Measurements from ENCODE around the gene GDPD5.
A peak's percentile ranks its signal among the peaks of the same experiment; 100 is the strongest.

The GDPD5 gene

DNA sequence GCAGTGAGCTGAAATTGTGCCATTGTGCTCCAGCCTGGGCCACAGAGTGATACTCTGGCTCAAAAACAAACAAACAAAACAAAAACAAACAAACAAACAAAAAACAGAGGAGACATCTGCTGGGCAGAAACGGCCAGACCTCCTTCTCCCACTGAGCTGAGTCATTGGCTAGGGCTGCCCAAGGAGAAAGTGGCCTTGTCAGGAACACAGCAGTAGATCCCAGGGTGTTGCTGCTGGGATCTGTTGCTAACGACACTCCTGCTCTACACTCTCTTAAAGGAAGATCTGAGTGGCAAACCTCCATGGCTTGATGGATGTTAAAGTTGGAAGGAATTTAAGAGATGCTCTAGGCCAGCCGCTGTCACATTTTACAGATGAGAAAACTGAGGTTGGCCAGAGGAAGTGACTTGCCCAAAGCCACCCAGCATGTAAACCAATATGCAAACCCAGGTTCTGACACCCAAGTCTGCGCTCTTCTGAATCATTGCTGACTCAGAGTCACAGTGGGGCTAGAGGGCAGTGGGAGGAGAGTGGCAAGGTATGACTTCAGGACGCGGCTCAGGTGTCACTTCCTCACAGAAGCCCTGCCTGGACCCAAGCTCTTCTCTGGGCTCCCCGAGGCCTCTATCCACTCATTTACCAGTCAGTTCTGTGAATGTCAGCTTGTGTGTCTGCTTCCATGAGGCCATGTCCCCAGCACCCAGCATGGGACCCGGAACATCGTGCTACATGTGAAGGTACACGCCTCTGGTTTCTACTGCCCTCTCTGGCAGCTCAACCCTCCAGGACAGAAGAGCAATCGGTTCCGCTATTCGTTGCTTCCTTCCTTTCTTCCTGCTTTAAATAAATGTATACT, 11.3 kb upstream of the GDPD5 start:
- no peak for DNase-seq (ENCODE audit: low spot score)

DNA sequence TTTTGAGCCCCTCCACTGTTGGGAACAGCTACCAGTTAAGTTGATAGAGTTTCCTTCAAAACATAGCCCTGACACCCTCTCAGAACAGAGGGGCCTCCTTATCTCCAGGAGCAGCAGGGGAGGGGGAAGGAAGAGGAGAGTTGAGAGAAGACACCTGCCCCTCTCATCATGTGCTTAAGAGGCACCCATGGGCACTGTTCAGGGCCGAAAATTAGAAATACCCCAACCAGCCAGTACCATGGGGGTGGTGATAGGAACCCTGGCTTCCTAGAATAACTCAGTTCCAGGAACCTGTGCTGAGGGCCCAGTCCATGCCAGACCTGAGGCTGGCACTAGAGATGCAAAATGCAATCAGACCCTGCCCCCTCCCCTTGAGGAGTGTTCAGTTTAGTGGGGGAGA, 9.3 kb upstream of the GDPD5 start:
- no peak for DNase-seq (ENCODE audit: low spot score)

DNA sequence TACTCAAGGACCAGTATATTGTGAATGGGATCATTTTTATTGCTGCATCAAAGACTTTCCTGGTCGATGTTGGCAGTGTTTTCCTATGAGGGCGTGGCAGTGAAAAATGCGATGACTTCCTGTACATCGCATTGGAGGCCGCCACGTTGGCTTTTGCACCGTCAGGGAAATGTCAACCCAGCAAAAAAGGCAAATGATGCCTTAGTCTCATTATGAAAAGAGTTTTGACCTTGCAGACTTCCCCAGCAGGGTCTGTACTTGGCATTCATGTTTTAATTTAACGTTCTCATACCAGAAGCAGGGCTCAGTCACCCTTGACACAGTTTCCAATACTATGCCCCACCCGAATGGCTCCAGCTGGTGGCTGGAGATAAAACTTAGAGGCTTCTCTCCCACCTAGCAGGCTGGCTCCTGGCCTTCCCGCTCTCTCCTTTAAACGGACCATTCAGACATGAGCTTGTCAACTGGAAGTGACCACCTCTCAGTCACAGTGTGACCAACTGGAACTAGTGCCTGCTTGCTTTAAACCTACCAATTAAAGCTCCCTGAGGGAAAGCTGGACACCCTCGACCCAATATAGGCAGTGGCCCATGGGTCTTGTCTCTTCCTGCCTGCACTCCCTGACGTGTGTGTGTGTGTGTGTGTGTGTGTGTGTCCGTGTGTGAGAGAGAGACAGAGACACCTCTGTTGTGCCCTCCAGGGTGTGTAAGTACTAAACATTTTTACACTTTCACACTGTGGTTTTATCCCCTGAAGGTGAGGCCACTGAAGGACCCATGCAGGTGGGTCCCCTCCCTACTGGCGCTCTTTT, 8.7 kb upstream of the GDPD5 start:
- no peak for DNase-seq (ENCODE audit: low spot score)

DNA sequence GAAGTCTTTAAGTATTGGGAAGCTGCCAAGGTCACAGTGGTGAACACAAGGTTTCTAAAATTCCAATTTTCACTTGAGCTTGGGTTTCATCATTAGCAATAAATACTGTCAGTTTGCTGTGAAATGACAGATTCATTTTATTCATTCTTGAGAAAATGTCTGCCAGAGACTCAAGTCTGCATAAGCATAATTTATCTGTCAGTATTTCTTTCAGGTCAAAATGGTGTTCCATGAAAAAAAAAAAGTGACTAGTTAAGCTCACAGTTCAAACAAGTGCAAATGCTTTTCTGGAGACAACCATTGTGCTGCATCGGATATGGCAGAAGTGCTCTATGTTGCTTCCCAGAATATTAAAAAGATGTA, 8.1 kb upstream of the GDPD5 start:
- no peak for DNase-seq (ENCODE audit: low spot score)

DNA sequence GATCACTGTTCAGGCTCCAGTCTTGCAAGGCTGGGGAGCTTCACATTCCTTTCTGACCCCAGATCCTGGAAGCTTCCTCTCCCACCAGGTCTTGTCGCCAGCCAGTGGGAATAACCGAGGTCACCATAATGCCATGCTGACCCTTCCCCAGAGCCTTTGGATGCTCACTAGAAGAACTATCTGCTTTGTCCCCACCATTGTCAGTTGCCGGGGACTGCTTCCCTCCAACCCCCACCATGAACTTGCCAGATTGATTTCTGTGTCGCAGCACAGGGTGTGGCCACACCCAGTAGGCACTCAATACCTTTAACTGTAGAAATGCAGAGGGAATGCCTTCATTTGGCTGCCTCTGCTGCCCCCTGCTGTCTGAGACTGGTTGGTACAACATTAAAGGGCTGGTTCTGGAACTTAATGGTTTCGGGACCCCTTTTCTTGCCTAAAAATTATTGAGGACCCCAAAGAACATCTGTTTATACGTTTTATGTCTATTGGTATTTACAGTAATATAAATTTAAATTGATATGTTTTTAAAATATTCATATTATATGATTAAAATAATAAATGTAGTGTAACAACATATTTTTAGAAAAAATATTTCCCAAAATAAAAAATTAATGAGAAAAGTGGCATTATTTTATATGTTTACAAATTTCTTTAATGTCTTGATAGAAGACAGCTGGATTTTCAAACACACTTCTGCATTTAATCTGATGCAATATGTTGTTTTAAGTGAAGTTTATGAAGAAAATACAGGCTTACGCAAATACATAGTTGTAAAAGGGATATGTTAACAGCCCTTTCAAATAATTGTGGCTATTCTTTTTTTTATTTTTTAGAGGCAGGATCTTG, 6.7 kb upstream of the GDPD5 start:
- peak; percentile 67 for DNase-seq (ENCODE audit: low spot score)

DNA sequence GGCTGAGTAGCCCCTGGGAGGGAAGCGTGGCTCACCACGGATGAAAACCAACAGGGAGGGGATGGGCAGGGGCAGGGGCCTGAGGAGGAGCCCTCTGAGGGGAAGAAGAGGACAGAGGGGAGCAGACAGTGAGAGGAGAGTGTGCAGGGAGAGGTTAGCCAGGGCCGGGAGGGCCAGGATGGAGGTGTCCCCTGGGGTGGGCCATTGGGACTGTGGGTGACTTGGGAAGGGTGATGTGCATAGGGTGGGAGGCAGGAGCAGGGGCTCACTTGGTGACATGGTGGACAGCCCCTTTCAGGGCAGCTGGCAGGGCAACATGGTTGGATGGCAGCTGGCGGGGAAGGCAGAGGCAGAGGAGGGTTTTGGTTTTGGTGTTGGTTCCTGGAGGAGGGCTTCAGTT, 5.6 kb upstream of the GDPD5 start:
- no peak for DNase-seq (ENCODE audit: low spot score)

DNA sequence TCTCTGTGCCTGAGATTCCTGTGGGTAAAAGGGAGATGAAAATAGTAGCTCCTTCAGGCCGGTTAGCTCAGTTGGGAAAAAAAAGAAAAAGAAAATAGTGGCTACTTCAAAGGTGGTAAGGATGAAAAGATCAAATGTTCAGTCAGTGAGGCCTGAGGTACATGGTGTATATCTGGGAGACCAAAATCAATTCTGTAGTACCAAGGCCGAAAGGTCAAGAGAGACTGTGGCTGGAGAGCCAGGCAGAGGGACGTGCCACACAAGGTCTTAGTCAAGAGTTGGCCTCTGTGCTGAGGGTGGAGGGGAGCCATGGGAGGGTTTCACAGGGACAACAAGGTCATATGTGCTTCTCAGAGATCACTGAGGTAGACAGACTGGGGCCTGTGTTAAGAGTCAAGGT, 4.8 kb upstream of the GDPD5 start:
- no peak for DNase-seq (ENCODE audit: low spot score)

DNA sequence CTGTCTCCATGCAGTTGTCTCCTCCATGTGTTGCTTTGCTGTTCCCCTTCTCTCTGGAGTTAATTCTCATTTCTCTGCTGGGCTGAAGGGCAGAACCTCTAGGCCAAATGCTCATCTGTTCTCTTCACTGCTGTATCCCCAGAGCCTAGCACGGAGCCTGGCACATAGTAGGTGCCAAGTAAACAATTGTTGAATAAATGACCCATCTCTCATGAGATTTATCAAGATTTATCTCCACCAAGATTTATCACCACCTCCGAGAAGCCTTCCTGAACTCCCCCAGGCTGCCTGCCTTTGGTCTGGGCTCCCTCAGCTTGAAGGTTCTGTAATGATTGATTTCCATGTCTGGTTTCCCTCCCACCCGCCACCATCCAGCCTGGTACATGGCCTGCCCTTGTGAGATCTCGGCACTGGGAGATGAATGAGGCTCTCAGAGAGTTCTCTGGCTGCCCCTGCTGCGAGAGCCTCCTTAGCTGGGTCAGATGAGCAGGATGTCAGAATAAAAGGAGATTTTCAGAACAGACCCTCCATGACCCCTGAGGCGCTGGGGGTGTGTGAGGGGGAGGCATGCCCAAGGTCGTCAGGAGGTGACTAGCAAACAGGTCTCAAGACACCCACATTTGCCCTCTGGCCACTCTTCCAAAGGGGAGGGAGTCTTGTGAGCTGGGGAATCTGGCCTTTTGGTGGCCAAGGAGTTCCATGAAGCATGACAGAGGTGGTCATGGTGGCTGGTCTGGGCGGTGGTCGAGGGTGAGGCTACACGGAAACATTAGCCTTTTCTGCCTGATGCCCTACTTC, 2.4 kb upstream of the GDPD5 start:
- DNase-seq (ENCODE audit: low spot score), result no peak

DNA sequence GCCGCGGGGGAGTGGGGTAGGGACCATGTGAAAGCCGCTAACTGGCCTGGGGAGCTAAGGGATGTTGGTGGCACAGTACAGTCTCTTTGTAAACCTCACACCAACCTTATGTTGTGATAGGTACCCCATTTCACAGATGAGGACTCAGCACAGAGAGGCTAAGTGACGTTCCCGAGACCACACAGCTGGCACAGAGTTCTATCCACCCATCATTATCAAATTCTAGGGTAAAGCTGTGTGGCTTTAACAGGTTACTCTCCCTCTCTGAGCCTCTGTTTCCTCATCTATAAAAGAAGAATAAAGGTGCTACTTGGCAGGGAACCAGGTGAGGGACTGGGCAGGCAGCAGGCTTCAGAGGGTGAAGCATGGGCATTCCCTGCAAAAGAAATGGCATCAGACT, 1.4 kb upstream of the GDPD5 start:
- DNase-seq (ENCODE audit: low spot score), result no peak

DNA sequence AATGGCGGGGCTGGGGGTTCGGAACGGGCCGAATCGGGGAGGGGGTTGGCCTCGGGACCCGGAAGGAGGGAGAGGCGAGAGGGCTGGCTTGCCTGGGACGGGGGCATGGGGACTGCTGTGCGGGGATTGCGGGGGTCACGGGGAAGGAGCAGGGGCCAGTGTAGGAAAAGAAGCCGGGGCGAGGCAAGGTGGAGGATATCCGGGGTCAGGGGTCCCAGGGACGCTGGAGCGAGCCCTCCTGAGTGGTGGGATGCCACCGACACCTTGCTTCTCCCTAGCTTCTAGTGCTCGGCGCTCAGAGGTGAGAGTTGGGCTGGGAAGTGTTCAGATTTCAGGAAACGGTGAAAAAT, 426 bp upstream of the GDPD5 start:
- DNase-seq (ENCODE audit: low spot score), result no peak

DNA sequence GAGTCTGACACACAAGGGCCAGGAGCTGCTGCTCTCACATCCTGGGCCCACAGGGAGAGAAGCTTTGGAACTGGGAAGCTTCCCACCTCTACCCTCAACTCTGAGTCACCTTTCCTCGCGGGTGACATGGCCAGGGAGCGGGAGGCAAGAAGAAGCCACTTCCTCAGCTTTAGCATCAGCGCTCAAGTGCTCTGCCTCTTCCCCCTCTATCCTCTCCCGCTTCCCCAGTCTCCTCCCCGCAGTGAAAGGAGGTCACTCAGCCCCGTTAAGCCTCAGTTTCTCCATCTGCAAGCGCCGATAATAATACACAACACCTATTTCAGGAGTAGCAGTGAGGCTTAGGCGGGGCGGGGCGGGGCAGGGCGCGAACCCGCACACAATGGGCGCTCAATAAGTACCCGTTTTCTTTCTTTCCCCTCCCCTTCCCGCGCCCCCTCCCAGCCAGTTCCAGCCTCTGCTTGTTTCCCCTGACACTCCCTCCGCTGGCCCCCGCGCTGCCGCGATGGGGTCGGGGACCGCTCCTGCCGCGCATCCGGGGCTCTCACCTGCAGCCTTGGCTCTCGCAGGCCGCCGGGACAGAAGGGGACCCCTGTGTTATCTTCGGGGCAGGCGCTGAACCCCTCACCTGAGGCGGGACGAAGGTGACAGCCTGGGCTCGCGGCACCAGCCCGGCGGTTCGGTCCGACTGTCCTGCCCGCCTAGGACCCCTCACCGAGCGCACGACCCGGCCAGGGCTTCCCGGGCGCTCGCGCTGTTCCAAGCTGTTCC, 892 bp downstream of the GDPD5 start:
- DNase-seq (ENCODE audit: low spot score), result no peak

DNA sequence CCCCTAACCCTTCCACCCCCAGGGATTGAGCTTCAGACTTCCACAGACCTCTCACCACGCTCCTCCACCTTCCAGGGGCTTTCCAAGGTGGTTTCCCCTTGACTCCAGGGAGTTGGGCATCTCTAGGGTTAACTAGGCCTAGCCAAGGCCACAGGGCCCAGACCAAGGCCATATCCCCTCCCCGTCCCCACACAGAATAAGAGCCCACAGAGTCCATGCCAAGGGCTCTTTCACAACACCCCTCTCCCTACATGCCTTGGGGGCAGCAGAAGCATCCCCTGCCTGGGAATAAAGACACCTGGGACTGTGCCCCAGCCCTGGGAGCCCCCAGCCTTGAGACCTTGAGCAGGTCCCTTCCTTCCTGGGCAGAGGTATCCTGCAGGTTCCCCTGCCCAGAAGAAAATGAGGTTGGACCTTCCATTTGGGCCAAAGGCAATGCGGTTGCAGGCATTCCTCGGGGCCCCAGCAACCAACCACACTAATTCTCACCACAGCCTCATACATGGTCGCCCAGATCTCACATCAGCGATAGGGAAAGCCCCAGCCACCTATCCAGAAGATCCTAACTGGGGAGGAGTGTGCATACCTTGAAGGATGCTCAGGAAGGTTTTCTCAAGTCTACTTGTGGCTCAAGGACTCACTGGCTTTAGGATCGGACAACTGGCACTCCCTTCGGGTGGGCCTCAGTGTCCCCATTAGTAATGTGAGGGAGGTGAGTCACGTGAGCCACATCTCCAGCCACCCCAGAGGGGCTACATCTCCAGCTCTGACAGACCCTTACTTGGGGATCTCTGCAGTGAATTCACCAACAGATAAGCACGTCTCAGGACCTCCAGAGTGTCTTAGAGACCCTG, 1.7 kb downstream of the GDPD5 start:
- no peak for DNase-seq (ENCODE audit: low spot score)

DNA sequence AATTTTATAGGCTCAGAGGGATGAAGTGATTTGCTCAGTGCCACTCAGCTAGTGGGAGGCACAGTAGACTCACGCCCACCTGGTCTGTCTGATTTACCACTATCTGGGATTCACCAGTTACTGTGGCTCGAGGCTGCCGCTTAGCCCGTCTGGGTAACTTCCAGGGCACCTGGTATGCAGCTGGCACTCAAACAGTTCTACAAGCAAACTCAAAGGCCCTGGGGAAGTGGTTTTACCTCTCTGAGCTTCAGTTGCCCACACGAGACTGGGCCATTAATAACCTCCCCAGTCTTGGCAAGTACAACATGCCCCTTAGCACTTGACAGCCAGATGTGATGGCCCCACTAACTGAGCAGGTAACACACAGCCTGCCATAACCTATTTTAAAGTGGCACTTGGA, 2.6 kb downstream of the GDPD5 start:
- no peak for DNase-seq (ENCODE audit: low spot score)

DNA sequence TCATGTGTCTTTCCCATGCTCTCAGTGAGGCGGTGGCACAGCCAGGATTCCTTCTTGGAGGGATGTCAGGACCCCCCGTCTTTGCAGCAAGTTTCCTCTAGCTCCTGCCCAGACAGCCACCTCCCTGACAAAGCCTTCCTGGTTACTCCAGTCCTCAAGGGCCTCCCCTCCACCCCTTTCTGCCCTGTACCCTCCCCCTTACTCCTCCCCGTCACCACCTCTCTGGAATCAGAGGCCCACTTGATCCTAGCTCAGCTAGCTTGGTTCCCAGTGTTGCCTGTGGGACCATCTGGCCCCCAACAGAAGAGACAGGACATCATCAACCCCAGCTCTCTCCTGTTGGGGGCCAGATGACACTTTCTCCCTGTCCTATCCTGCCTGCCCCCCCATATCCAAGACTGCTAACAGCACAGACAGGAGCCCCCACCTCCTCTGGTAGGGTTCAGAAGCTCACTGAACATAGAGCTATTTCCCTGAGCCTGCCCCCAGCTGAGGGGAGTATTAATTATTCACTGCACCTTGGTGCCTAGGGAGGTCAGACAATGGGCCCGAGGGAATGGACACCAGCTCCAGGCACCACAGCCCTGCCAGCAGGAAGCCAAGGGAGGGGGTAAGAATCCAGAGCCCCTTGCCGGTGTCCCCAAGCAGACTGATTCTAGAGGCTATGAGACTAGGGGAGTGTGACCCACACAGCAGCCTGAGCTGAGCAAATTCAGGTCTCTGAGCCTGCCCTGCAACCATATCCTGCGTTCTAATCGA, 3.3 kb downstream of the GDPD5 start:
- no peak for DNase-seq (ENCODE audit: low spot score)

DNA sequence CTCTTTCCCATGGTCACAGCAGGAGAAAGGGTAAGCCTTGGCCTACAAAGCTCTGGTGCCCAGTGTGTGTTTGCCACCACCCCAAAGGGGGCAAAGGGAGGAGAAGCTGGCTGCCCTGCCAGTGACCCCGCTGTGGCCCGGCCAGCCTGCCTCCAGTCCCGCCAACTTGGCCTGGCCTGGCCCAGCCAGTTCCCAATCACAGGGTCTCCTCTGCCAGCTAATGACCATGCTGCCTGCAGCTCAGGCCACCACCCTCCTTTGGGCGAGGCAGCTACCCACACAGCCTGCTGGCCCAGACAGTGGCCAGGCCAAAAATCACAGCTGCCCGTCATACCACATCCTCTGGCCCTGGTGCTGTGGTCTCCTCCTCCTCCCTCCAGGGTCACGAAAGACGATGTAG, 5.1 kb downstream of the GDPD5 start:
- no peak for DNase-seq (ENCODE audit: low spot score)

DNA sequence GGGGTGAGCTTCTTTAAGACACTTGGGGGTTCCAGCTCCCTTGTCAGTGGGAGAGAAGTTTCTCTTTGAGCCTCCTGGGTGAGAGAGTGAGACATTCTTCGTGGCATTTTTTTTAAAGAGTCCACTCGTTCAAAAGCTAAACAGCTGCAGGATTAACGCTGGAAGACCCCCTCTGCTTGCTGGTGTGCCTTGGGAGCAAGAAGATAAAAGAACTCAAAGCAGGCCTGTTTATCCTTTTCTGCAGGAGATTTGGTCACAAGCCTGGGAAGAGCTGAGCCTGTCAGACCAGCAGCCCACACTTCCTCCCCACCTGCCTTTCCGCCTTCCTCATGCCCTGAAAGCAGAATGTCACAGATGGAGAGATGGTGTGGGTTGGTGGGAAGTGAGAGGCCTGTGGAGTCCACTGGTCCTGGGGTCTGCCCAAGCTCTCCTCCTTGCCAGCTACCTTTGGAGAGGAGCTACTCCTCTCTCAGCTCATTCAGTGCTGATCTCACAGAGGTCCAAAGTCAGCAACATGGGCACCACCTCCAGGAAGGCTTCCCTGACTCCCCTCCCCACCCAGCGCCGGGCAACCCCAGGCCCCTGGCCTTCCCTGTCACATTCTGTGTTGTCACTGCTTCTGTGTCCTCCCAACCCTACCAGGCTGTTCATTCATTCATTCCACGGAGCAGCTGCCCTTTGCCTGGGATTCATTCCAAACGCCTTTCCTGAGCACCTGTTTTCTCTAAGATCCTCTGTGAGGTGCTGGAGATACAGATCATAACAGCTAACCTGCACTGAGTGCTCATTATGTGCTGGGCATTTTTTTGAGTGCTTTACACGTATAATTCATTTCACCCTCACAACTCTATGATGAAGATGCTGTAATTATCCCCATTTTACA, 6.7 kb downstream of the GDPD5 start:
- no peak for DNase-seq (ENCODE audit: low spot score)

DNA sequence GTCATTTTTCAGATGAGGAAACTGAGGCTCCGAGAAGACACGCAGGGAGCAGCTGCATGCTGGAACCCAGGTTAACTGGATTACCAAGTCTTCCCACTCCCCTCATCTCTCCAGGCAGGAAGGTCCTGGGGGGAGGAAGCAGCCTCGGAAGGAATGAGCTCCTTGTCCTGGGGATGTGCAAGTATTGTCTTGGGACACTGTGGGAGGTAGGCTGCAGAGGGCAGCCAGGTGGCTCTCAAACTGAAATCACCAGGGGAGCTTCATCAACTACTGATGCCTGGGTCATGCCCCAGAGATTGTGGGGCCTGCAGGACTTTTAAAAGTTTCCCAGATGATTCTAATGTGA, 7.6 kb downstream of the GDPD5 start:
- no peak for DNase-seq (ENCODE audit: low spot score)

DNA sequence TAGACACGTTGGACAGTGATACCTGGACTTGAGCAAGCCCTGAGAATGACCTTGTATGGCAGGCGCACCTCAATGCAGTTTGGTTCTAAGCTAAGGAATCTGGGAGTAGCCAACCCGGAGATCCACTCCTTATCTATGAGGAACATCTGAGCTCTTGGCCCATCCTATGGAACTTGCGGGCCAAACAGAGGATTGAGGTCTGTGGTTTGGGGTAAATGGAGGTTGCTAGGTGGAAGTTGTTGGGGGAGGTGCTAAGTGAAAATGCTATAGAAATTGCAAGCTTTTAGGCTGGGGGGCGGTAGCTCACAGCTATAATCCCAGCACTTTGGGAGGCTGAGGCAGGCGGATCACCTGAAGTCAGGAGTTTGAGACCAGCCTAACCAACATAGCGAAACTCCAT, 8.9 kb downstream of the GDPD5 start:
- DNase-seq (ENCODE audit: low spot score), result no peak

DNA sequence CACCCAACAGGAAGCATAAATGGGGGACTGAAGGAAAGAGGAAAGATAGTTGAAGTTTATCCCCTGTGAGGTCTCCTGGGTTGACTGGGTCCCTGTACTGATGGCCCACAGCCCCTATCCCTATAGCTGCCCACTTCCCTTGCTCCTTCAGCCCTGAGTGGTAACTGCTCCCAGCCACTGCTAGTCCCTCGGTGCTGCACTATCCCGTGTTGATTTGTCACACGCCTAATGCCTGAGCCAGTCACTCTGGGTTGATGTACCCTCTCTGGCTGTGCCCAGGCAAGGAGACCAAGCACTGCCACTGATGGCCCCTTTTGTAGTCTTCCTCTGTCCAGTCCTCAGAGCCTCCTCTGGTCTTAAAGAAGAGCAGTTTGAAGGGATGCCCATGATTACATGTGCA, 9.6 kb downstream of the GDPD5 start:
- no peak for DNase-seq (ENCODE audit: low spot score)
